DND-41 (cell line): ENCODE data around the gene KANSL3.

Experiments used
- ATAC-seq: fragments of 200-7000 bp; cut with Tn5 transposase; 3 replicates; pipeline ENCODE4 v1.9.1; 2021; ENCODE audit warnings: low read depth; ENCODE audit not compliant: insufficient read depth
- DNase-seq: peaks from one replicate; pipeline ENCODE4 v3.0.0-alpha.2; 2020
- H2AFZ ChIP-seq: 2 replicates; pipeline ENCODE4 v1.6.0; 2012; ENCODE audit warnings: low read depth, low read length
- H3K27ac ChIP-seq: 2 replicates; pipeline ENCODE4 v1.5.1; 2012; ENCODE audit warnings: low read length, inconsistent platforms
- H3K27me3 ChIP-seq: fragments of 200-600 bp; sonication (generic); 2 replicates; pipeline ENCODE4 v1.6.0; 2012; ENCODE audit warnings: low read length, mild to moderate bottlenecking, inconsistent platforms; ENCODE audit not compliant: insufficient read depth, poor library complexity
- H3K36me3 ChIP-seq: 2 replicates; pipeline ENCODE4 v1.5.1; 2012; ENCODE audit warnings: low read length, inconsistent platforms; ENCODE audit not compliant: insufficient read depth
- H3K4me1 ChIP-seq: 2 replicates; pipeline ENCODE4 v1.5.1; 2012; ENCODE audit warnings: mild to moderate bottlenecking, low read length; ENCODE audit not compliant: insufficient read depth
- H3K4me2 ChIP-seq: 2 replicates; pipeline ENCODE4 v1.6.0; 2012; ENCODE audit warnings: mild to moderate bottlenecking, moderate library complexity, low read length, inconsistent platforms; ENCODE audit not compliant: insufficient read depth
- H3K4me3 ChIP-seq, 2 experiments: fragments of 200-600 bp in 1 of 2; shearing (Covaris generic) in 1 of 2; 2 replicates each; pipeline ENCODE4 v1.5.1; 2012 to 2016; ENCODE audit warnings: inconsistent platforms in 2 of 2, low read length in 2 of 2, mild to moderate bottlenecking in 2 of 2, low read depth in 1 of 2, moderate library complexity in 1 of 2
- H3K79me2 ChIP-seq: 2 replicates; pipeline ENCODE4 v1.6.0; 2012; ENCODE audit warnings: low read length, inconsistent platforms; ENCODE audit not compliant: insufficient read depth
- H3K9ac ChIP-seq: 2 replicates; pipeline ENCODE4 v1.6.0; 2012; ENCODE audit warnings: low read depth, mild to moderate bottlenecking, inconsistent platforms, low read length, moderate library complexity
- H3K9me3 ChIP-seq: 2 replicates; pipeline ENCODE4 v1.5.1; 2012; ENCODE audit warnings: low read length, moderate library complexity, mild to moderate bottlenecking, inconsistent platforms; ENCODE audit not compliant: insufficient read depth, severe bottlenecking
- H4K20me1 ChIP-seq: 2 replicates; pipeline ENCODE4 v1.6.0; 2012; ENCODE audit warnings: low read length; ENCODE audit not compliant: insufficient read depth
- CTCF ChIP-seq: IDR thresholded peaks from 2 replicates; pipeline ENCODE4 v1.5.1; 2012; ENCODE audit warnings: borderline replicate concordance, low read length, moderate library complexity, mild to moderate bottlenecking; ENCODE audit not compliant: poor library complexity, severe bottlenecking; ENCODE audit errors: extremely low read depth
- EZH2 ChIP-seq: IDR thresholded peaks from 3 replicates; pipeline ENCODE4 v1.6.1; 2012; ENCODE audit warnings: borderline replicate concordance, low read depth, mild to moderate bottlenecking, moderate library complexity, low read length, inconsistent platforms; ENCODE audit not compliant: severe bottlenecking

KANSL3 gene

GRCh38 chr2:96552315-96553175 is 85.6 kb downstream of the KANSL3 start:
- H3K36me3 ChIP-seq = peaks cover 52% of the 10 kb centered on the region
- peaks cover 12% of the 10 kb centered on the region for H3K4me1 ChIP-seq
- DNase-seq = no peak
- no peak overlapping the region for H3K4me3 ChIP-seq
- H3K9me3 ChIP-seq = no peaks in the 10 kb centered on the region
- H4K20me1 ChIP-seq = peaks cover 25% of the 10 kb centered on the region
- no peaks in the 10 kb centered on the region for H3K27me3 ChIP-seq
- H3K27ac ChIP-seq = no peak overlapping the region
- H3K4me2 ChIP-seq = no peak overlapping the region
- no peaks in the 10 kb centered on the region for H3K79me2 ChIP-seq
- ATAC-seq = no peak
- H3K9ac ChIP-seq = no peak overlapping the region
- H2AFZ ChIP-seq = no peak overlapping the region
- TF ChIP-seq EZH2 (no peak), CTCF (no peak)

GRCh38 chr2:96551605-96552314 is 86.4 kb downstream of the KANSL3 start:
- H3K4me3 ChIP-seq = no peak overlapping the region

GRCh38 chr2:96550787-96551604 is 87.1 kb downstream of the KANSL3 start:
- Histone ChIP-seq H3K4me2 (no peak overlapping the region), H3K27ac (no peak overlapping the region), H2AFZ (no peak overlapping the region), H3K79me2 (peaks cover 8% of the 10 kb centered on the region), H3K4me1 (peaks cover 18% of the 10 kb centered on the region), H3K9me3 (no peaks in the 10 kb centered on the region), H3K27me3 (no peaks in the 10 kb centered on the region), H3K9ac (no peak overlapping the region), H3K4me3 (no peak overlapping the region), H3K36me3 (peaks cover 64% of the 10 kb centered on the region), H4K20me1 (peaks cover 40% of the 10 kb centered on the region)
- ATAC-seq = no peak
- TF ChIP-seq CTCF = no peak
- no peak for TF ChIP-seq EZH2
- no peak for DNase-seq

More at GRCh38 chr2:96551605-96552314, 86.4 kb downstream of the KANSL3 start:
- Histone ChIP-seq H2AFZ (no peak overlapping the region), H4K20me1 (peaks cover 32% of the 10 kb centered on the region), H3K9me3 (no peaks in the 10 kb centered on the region), H3K4me1 (peaks cover 12% of the 10 kb centered on the region), H3K27ac (no peak overlapping the region), H3K4me2 (no peak overlapping the region), H3K9ac (no peak overlapping the region), H3K79me2 (peaks cover 2% of the 10 kb centered on the region; the same call in 1 of the 2 replicates), H3K36me3 (peaks cover 57% of the 10 kb centered on the region), H3K27me3 (no peaks in the 10 kb centered on the region)
- TF ChIP-seq CTCF (no peak), EZH2 (no peak)
- no peak for ATAC-seq
- DNase-seq = no peak
